NOMO-1 treated with DMSO at 0.1 percent for 48 hours (cell line): ENCODE data around the gene EML6.
"Not testable (repeated sequence)": the region's sequence is repeated elsewhere in the genome, so short reads cannot be mapped to it uniquely, and the experiment has no call there.

Experiments
- DNase-seq: peaks from one replicate; lab custom pipeline; 2025; ENCODE audit not compliant: unreplicated experiment; lab: John Stamatoyannopoulos, UW

Gene EML6

DNA sequence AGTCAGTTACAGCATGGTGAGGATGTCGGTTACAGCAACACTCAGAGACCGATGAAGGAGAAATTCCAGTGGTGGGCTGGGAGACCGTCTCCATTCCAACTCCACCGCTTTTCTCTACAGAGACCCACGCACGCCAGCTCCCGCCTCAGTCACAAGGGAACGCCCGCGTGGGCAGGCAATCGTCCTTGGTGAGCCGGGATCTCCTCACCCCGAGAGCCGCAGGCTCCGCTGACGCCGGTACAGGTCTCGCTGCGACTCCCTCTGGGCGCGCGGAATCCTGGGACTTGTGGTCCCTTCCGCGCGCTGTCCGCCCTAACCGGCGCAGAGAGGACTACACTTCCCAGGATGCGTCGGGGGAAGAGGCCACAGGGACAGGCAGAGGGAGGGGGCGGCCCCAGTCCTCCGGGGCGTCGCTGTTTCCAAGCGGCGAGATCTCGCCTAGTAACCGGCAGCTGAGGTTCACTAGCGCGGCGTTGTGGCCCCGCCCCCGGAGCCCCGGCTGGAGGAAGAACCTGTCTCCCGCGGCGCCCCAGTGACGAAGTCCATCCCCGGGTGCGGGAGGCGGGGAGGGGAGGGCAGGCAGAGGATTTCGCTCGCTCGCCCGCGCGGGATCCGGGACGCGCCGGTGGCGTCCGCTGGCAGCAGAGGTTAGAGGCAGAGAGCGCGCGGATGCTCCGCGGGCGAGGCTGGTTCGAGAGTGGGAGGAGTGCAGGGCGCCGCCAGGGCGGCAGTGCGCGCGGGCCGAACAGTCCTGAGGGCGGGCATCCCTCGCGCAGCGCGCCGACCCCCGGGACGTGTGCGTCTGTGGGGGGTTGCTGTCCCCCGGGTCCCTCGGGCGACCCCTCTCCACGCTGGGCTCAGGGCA lies at the start of gene EML6:
Gene EML6, plus strand, starts transcription at position 532 of the 865 bp plus-strand sequence. CDS start 1,400 bp downstream, outside the sequence.
- peak; percentile 98 for DNase-seq

DNA sequence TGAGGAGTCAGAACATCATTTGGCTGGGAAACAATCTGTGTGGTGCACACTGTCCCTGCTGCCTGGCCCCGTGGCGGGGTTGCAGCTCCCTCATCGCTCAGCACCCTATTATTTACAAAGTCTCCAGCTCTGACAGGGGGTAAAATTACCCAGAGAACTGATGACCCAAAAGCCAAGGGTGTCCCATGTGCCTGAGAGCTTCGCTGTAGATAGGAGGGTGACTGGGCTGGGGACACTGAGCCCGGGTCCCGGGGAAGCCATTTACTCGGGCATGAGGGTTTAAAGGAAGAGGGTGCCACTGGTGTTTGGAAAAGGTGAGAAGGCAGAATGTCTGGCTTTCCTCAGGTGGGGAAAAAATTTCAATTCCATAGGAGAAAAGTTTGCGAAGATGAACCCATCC lies 48.2 kb upstream of the EML6 start:
- DNase-seq = no peak

DNA sequence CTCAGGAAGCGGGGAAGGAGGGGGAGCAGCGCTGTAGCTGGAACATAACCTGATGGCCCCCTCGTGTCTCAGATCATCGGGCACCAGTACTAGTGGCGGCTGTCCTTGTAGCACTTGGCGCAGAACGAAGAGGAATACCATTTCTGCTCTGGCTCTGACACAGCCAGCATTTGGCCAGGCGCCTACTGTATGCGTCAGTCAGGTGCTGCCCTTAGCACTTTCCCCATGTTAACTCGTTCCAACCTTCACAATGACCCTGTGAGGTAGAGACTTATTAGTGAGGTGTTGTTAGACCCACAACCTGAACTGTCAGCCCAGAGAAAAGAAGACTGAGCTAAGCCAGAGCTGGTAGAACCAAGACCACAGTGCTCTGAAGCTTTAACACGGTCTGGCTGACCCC lies 47.7 kb upstream of the EML6 start:
- no peak for DNase-seq

DNA sequence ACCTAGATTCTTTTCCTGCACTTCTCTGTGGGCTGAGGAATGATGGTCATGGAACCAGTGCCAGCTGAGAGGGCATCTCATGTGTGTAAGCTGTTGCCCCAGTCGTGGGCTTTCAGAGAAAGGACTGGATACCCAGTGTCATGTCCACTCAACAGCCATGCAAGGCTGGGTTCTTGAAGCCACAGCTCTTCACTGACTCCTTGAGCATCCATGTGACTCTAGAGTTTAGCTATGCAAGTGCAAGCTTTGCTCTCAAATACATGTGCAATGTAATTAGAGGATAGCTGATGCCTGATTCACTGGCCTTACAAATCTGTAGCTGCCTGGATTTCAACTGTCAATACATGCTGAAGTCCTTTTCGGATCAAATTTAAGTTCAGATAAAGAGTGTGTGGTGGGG lies 46.8 kb upstream of the EML6 start:
- DNase-seq = no peak

DNA sequence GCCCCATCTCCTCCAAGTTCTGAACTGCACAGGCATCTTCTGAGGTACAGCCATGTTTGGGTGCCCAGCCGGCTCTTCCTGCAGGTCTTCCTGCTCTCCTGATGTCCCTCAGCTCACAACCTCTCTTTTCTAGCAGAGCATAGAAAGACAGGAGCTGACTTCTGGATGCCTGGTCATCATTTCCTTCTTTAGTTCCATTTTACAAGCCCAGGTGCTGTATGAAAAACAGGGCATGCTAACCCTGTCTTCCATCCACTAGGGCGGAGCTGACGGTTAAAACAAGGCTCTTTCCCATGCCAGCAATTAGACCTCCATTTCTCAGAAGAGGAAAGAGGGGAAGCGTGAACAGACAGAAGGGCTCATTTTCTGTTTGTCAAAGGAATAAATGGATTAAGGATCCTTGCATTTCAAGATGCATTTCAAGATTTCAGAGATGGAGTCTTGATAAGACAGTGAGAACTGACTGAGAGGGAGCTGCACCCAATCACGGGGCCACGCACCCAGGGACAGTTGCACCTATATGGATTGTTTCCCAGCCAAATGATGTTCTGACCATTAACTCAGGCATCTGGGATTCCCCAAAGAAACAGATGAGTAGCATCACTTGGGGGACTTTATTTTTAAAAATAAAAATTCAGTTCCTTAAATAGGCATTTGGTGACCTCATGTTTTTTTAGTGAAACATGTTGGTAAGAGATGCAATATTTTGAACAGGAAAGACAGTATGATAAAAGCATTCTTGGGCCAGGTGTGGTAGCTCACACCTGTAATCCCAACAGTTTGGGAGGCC lies 45.8 kb upstream of the EML6 start:
- no peak for DNase-seq

DNA sequence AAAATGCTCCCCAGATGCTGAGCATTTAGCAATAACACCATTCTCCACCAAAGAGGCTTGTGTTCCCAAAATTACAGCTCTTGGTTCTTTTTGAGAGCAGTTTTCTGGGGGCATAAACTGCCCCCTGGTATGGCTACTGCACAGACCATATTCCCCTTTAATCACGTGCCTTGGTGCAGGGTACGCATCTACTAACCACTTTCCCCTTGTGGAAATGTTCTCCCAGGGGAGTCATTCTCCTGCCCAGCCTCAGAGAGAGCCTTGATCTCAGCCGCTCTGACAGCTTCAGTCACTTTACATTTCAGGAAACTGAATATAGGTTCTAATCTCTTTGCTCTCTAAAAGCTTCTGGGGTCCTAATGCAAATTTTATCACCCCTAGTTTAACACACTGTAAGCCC lies 44.7 kb upstream of the EML6 start:
- DNase-seq = no peak

DNA sequence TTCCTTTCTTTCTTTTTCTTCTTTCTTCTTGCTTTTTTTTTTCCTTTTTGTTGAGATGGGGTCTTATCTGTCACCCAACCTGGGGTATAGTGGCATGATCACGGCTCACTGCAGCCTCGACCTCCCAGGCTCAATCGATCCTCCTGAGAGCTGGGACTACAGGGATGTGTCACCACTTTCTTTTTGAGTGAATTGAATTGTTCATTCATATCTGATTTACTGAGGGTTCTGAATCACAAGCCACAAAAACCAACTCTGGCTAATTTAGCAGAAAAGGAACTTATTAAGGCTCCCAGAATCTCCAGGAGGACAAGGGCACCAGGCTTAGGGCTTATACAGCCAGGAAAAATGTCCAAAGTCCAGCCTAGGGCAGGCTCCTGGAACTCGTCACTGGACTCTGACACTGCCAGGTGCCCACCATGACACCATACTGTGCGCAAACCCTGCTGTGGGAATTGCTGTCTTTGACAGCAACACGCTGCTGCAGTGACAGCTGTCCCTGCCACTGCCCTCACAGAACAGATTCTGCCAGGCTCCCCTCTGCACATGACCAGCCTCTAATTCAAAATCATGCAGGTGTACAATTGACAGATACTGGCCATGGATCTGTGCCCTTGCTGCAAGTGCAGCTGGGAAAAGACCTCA lies 42.9 kb upstream of the EML6 start:
- peak; percentile 58 for DNase-seq

DNA sequence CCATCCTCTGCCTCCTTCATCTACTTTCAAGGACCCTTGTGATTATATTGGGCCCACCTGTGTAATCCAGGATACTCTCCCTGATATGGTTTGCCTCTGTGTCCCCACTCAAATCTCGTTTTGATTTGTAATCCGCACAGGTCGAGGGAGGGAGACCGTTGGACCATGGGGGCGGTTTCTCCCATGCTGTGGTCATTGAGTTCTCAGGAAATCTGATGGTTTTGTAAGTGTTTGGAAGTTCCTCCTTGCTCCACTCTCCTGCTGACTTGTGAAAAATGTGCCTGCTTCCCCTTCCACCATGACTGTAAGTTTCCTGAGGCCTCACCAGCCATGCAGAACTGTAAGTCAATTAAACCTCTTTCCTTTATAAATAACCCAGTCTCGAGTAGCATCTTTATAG lies 42.0 kb upstream of the EML6 start:
- no peak for DNase-seq

DNA sequence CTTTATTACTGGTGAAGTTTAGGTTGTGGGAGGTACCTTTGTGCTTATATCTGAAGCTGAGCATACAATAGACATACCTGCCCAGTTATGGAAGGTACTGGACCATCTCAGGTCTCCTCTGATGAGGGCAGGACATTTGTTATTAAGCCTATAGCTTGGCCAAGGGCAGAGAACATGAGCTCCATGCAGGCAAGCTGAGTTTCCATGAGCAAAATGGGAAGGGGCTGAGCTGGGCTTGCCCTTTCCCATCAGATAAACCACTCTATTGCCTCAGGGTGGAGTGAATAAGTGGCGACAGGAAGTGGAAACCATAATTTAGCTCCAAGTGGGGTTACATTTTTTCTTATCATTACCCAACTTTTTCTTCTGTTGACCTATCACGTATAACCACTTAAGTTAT lies 39.9 kb upstream of the EML6 start:
- no peak for DNase-seq

DNA sequence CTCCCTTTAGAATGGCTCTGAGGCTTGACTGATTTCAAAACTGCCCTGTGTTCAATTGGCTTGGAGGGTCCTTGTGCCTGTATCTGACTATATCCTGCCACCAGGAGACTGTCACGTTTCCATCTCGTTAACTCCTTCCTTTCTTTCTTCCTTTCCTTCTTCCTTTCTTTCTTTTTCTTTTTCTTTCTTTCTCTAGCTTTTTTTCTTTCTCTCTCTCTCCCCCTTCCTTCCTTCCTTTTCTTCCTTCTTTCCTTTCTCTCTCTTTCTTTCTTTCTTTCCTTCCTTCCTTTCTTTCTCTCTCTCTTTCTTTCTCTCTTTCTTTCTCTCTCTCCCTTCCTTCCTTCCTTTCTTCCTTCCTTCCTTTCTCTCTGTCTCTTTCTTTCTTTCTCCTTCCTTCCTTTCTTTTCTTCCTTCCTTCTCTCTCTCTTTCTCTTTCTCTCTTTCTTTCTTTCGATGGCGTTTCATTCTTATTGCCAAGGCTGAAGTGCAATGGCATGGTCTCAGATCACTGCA lies 38.1 kb upstream of the EML6 start:
- no peak for DNase-seq

DNA sequence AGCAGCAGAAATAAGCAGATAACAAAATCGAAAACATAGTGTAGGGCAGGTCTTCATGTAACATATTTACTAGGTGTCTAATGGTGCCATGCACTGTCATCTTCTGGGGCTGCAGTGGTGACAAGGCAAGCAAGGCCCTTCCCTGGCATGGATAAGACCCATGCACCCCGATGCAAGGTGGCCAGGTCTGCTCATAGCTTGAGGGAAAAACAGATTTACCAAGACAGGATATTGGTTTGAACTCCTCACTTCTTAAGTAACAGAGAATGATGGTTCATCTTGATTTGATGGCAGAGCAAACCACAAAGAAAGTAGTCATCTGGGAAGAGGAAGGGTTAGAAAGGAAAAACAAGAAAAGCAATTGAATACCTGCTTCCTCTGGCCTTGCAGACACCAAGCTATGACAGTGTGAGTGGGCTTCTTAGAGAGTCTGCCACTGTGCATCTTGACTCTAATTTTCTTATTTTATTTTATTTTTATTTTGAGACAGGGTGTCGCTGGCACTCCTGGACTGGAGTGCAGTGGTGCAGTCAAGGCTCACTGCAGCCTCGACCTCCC lies 35.8 kb upstream of the EML6 start:
- DNase-seq = no peak

DNA sequence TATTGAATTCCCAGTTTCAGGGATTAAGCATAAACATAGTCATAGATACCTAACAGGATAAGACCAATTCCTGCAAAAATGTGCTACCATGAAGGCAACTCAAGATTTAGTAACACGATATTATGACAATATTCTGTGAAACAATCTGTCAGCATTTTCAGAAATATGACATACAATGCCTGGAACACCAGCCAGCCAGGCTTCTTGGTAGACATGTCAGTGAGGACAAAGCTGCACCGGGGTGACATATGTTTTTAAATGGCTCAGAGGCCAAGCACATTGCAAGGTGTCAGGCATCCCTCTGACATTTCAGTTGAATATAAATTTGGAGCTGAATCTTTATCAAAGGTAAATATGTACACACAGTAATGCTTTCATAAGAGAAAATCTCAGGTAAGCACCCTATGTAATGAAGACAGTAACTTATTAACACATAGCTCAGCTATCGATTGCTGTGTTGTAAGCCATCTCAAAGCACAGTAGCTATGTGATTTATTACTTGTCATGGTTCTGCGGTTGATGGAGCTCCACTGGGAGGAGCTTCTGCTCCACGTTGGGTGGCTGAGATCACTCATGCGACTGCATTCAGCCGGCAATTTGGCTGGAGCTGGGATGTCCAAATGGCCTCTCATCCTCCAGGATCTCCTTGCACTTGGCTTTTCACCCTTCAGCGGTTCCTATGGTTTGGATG lies 31.9 kb upstream of the EML6 start:
- DNase-seq = peak; percentile 64

DNA sequence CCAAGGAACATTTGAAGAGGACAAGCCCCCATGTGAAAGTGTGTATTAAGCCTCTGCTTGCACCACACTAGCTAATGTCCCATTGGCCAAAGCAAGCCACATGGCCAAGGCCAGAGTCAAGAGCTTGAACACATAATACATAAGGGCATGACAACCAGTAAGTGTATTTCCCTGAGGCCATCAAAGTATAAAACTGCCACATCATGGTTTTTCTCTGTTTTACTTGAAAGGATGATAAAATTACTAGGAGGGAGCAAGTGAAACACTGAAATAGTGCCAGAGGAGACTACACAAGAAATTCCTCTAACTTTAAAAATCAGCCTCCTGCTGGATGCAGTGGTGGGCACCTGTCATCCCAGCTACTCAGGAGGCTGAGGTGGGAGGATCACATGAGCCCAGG lies 30.9 kb upstream of the EML6 start:
- DNase-seq = no peak

DNA sequence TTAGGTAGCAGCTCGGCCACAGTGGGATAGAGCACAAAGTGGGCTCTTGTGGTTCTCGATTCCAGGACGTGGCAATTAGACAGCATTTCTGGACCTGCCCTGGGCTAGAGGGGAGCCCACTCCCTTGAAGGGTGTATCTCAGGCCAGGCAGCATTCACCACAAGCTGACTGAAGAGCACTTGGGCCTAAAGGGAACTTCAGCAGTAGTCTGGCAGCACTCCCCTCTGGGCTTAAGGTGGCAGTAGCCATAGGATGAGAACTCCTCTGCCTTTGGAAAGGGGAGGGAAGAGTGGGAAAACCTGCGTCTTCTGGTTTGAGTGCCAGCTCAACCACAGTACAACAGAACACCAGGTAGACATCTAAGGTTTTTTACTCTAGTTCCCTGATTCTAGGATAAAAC lies 28.1 kb upstream of the EML6 start:
- DNase-seq = no peak

DNA sequence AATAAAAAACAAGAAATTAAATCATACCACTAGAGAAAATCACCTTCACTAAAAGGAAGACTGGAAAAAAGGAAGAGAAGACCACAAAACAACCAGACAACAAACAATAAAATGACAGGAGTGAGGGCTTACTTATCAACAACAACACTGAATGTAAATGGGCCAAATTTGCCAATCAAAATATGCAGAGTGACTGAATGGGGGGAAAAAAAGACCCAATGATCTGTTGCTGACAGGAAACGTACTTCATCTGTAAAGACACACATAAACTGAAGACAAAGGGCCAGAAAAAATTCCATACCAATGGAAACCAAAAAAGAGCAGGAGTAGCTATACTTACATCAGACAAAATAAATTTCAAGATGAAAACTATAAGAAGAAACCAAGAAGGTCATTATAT lies 25.5 kb upstream of the EML6 start:
- no peak for DNase-seq

DNA sequence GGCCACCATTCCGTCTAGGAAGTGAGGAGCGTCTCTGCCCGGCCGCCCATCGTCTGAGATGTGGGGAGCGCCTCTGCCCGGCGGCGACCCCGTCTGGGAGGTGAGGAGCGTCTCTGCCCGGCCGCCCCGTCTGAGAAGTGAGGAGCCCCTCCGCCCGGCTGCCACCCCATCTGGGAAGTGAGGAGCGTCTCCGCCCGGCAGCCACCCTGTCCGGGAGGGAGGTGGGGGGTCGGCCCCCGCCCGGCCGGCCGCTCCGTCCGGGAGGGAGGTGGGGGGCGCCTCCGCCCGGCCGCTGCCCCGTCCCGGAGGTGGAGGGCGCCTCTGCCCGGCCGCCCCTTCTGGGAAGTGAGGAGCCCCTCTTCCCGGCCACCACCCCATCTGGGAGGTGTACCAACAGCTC lies 24.5 kb upstream of the EML6 start:
- DNase-seq = not testable (repeated sequence)

DNA sequence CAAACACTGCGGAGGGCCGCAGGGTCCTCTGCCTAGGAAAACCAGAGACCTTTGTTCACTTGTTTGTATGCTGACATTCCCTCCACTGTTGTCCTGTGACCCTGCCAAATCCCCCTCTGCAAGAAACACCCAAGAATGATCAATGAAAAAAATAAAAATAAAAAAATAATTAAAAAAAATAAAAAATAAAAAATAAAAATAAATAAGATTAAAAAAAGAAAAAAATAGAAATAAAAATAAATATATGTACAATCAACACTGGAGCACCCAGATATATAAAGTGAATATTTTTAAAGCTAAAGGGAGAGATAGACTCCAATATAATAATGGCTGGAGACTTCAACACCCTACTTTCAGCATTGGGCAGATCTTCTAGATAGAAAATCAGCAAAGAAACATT lies 23.8 kb upstream of the EML6 start:
- DNase-seq = no peak

DNA sequence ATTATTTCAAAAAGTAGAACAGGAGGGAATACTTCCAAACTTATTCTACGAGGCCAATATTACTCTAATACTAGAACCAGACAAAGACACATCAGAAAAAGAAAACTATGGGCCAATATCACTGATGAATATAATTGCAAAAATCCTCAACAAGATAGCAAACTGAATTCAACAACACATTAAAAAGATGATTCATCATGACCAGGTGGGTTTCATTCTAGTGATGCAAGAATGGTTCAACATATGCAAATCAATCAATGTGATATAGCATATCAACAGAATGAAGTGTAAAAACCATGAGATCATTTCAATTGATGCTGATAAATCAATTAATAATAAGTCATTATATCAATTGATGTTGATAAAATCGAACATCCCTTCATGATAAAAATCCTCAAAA lies 22.4 kb upstream of the EML6 start:
- no peak for DNase-seq

DNA sequence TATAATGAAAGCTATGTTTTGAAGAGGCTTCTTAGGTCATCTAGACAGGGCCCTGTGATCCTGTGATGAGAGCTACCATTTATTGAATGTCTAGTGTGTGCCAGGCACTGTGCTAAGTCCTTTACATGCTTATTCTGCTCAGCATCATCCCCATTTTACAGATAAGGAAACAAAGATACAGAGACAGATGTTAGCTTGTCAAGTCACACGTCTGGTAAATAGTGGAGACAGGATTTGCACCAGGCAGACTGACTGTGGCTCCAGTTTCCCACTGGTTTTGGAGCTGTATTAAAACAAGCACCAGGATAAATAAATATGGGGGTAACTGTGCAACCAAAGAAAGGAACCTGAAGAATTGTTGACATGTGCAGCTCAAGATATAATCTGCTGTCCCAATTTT lies 19.2 kb upstream of the EML6 start:
- DNase-seq = no peak

DNA sequence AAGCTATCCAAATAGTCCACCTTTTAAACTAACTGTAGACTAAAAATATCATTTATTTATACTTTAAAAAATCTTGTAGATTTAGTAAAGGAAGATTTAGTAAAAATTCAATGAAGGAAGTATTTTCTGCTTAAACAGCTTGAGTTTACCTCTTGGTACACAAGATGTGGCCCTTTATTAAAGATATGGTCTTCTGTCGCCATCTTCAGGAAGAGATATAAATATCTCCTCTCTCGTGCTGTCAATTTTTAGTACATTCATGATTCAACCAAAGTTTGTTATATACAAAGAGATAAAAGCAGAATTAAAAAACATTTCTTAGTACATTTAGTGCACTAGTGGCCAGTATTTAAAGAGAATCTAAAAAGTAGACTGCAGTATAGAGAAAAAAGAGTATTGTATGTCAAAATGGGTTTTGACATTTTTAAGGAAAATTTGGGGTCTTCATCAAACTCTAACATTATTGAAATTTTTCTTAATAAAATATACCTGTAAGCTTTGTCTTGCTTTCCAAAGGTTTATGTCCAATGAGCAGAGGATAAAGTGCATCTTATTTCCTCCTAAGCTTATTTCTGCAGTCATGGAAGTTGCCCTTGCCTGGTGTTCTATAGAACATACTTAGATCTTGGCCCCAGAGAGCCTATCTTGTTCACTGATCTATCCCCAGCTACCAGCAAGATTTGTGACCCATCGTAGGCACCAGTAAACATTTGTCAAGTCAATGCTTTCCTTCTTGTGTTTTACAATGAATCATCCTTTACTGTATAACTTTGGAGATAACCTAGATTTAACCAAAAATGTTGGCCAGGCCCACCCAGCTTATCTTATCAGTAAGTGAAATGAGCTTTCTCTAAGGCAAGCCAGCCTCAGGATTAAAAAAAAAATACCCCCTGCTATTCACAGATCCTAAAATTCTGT lies 18.5 kb upstream of the EML6 start:
- peak; percentile 59 for DNase-seq
